GM19099 (cell line): ENCODE data around the gene FARP2.

Experiments used
- POLR2A ChIP-seq: IDR thresholded peaks from 3 replicates; pipeline ENCODE4 v1.6.1; 2011; ENCODE audit warnings: low read depth; ENCODE audit not compliant: insufficient read length; ENCODE audit errors: extremely low read depth

Gene FARP2

GRCh38 chr2:241534293-241534692 is 178.2 kb downstream of the FARP2 start:
- TF ChIP-seq POLR2A: no peak

- TF ChIP-seq POLR2A: no peak
Observed at GRCh38 chr2:241534701-241535375, 178.8 kb downstream of the FARP2 start.

- TF ChIP-seq POLR2A: no peak
Observed at GRCh38 chr2:241535871-241536655, 180.0 kb downstream of the FARP2 start.

DNA sequence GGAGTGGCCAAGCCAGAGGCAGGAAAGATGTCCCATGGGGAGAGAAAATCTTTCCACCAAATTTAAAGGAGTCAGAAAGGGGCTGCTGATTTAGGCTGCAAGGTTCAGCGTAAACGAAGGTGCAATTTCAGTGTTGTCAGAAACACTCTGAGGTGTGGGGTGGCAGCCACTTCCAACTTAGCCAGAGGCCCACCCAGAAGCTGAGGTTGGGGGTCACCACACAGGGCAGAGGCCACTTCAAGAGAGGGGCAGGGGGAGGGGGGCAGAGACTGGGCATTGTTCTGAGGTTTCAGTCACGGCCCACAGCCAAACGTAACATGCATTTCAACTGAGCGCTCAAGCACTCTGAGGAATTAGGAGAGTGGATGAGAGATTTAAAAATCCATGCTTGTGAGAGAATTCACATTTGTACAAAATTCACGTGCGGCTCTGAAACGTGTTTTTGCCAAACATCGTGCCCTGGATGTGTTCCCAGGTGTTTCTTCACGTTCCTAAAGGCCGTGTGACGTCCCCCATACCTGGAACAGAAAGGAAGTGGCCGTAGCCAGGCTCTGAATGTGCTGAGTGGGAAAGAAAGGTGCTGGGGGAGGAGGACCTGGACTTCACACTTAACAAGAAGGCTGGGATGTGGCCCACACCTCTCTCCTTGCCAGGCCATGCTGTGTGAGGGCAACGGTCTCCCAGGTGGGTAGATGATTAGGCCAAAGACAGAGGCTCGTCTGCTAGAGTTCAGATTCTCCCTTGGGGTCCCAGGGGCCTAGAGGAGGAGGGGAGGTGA is 182.9 kb downstream of the FARP2 start:
- no peak for TF ChIP-seq POLR2A

DNA sequence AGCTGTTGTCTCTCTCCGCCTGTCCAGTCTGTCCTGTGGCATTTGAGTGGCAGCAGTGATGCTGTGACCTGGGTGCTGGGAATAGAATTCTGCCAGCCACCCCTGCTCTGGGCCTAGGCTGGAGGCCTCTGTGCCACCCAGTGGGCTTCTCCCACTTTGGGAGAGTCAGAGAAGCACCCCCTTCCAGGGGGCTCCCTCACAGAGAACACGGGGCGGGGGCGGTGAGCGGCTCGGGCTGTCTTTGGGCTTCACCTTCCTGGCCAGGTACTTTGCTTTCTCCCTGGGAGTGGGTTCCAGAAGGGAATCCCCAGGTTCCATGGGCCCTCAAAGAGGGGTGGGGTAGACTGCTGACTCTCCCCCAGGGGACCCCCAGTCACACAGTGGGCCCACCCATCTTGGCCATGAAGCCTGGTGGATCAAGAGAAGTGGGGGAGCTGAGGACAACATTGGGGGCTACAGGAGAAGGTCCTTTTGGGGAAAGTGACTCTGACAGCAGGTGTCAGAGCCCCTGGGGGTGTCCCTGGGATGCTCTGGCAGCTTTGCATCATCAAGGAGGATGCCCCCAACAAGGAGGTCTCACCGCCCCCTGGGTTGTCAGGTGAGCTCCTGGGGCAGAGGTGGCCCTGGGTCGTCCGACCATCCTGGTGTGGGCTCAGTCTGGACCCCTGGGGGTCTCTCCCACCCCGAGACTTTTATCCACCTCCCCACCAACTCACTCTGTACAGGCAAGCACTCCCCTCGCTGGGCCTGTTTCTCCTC is 183.7 kb downstream of the FARP2 start:
- TF ChIP-seq POLR2A: no peak

DNA sequence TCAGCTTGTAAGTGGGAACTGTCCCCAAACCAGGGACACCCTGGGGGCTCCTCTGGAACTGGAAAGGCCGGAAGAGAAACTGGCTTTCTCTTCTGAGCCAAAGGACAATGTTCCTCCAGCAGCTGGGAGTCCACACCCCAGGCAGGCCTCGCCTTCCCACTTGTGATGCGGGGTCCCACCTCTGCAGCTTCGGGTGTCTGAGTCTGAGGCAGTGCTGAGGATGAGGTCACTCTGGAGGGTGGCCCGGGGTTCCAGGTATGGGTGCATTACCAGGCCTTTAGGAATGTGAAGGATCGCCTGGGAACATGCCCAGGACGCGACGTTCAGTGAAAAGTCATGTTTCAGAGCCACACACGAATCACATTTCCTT is 184.3 kb downstream of the FARP2 start:
- TF ChIP-seq POLR2A: no peak

- no peak for TF ChIP-seq POLR2A
Observed at GRCh38 chr2:241540771-241541561, 184.9 kb downstream of the FARP2 start.

DNA sequence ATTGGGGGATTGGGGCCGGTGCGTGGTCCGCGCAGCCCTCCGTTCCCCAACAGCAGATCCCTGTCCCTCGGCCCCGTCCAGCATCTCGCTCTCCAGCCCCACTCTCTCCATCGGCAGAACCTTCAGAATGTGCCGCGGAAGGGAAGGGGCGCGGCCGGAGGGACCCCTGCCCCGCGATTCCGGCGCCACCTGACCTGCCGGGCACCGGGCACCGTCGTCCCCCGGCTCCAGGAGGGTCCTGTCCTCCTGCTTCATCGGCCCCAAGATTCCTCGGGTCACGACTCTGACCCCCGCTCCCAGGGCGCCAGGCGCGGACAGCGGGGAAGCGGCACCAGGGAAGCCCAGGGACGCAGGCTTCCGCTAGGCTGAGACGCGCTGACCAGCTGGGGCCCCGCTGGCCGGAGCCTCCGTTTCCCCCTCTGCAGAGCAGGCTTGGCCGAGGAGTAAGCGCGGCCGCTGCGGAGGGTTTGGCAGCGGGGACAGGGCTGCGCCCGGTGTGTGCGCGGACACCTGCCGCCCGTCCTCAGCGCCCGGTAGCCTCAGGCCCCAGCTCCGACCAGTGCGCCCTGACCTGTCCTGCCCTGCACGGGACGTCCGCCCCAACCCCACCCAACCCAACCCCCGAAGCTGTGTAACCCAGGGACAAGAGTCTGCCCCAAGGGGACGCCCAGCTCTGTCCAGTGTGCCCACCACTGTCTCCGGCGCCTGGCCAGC is 185.6 kb downstream of the FARP2 start:
- no peak for TF ChIP-seq POLR2A

DNA sequence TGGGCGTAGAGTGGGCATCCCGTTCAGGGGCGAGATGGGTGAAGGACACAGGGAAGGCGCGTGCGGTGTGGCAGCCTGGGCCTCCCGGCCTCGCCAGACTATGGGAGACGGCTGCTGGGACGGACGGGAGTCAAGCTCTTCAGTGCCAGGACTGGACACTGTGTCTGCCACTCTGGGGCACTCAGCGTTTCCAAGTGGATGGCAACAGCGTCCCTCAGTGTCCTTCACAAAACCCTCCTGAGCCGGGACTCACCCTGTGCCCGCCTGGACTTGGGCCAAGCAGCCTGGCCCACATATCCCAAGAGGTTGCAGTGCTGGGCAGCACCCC is 186.2 kb downstream of the FARP2 start:
- TF ChIP-seq POLR2A: no peak
